ENCODE results near the gene GHITM. TPM values are rescaled to one million over a fixed set of nuclear protein-coding genes. Genes with fewer than 3 reads are reported as not detected.

The GHITM gene
- total and polyA plus RNA-seq, 2 of the 4 experiments (the other 2 are of a cell fraction) = 103 to 185 TPM

DNA sequence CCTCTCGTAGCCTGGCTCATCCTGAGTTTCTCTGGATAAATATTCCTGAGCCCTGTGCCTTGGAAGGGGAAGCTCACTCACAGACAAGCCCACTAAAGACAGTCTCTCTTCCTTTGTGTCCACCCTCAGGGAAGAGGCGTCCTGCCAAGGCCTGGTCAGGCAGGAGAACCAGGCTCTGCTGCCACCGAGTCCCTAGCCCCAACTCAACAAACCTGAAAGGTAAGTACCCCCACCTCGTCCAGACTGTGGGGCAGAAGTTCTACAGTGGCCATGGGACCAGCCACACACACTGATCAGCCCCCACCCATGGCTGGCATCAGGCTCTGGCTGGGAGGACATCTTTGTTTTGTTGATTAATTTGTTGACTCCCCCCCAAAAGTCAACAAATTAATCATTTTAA lies 37.0 kb downstream of the GHITM start:
- no peaks in the 10 kb centered on the region for H3K9me3 ChIP-seq (ENCODE audit: control insufficient read depth, insufficient read depth, low read length)
- no peak overlapping the region for H3K18ac ChIP-seq (ENCODE audit: low read depth, low read length)
- ChIA-PET CTCF (no interaction called here), POLR2A (ENCODE audit: unreplicated experiment) (no interaction called here)
- dilution Hi-C loops (cut with HindIII; ENCODE audit: low sequenced_read_pairs, unreplicated experiment) = no loop called here
- in situ Hi-C loops (cut with MboI; ENCODE audit: low sequenced_read_pairs) = no loop called here
- no peak overlapping the region for H2AK5ac ChIP-seq (ENCODE audit: low read depth, low read length)
- DNase-seq = no peak
- intact Hi-C loops (cut with micrococcal nuclease) = no loop called here
- H3K56ac ChIP-seq (ENCODE audit: extremely low read depth, insufficient read depth, low read length) = no peak overlapping the region
- H3K27ac ChIP-seq (ENCODE audit: insufficient read depth, low read length) = no peak overlapping the region
- no peaks in the 10 kb centered on the region for H4K20me1 ChIP-seq (ENCODE audit: insufficient read depth, low read length)
- 0 out of 2 replicates have a peak, but pooled peaks cover 4% of the 10 kb centered on the region for H3K9me1 ChIP-seq (ENCODE audit: insufficient read depth, low read length)
- no peak overlapping the region for H4K8ac ChIP-seq (ENCODE audit: low read depth in 2 of 2, low read length in 2 of 2)
- BruUV-seq (replicated peaks) = no TSS peak
- H3K36me3 ChIP-seq (ENCODE audit: control insufficient read depth, insufficient read depth, low read length) = no peaks in the 10 kb centered on the region
- H2BK120ac ChIP-seq (ENCODE audit: low read depth, low read length) = no peak overlapping the region
- no peak overlapping the region for H2AFZ ChIP-seq (replicated peaks; ENCODE audit: low read length, poor library complexity)
- H4K5ac ChIP-seq (ENCODE audit: low read depth, low read length) = no peak overlapping the region
- no peak overlapping the region for H3K4ac ChIP-seq (ENCODE audit: low read depth, low read length)
- ATAC-seq (ENCODE audit: low read depth) = no peak
- no peaks in the 10 kb centered on the region for H3K79me1 ChIP-seq (ENCODE audit: low read depth in 1 of 2, low read length in 2 of 2)
- no peak overlapping the region for H3K23ac ChIP-seq (ENCODE audit: low read depth, low read length)
- no peak overlapping the region for H2BK5ac ChIP-seq (ENCODE audit: low read depth, low read length, poor library complexity, severe bottlenecking)
- no peak overlapping the region for H3K4me3 ChIP-seq (ENCODE audit: insufficient read depth, low read depth, low read length)
- H2BK15ac ChIP-seq (ENCODE audit: low read depth, low read length) = no peak overlapping the region
- no peak overlapping the region for H2AK9ac ChIP-seq (replicated peaks; ENCODE audit: low read depth, low read length, poor library complexity)
- no peak for TF ChIP-seq CTCF (conservative IDR thresholded peaks at IDR 0.05; ENCODE audit: low read depth, low read length)
- no peak for TF ChIP-seq NFE2L2 (IDR thresholded peaks at IDR 0.05; ENCODE audit: low read depth, low read length)
- no peak for TF ChIP-seq SMC3 (IDR thresholded peaks at IDR 0.05; ENCODE audit: low read depth, low read length)
- TF ChIP-seq FOS (IDR thresholded peaks at IDR 0.05; ENCODE audit: low read depth, low read length) = no peak
- H3K14ac ChIP-seq (replicated peaks; ENCODE audit: low read depth, low read length) = no peak overlapping the region
- H3K4me1 ChIP-seq (ENCODE audit: control insufficient read depth, insufficient read depth, low read length) = no peaks in the 10 kb centered on the region
- no CpG with 5 or more reads among the region's 4 CpGs for WGBS, 2 experiments (ENCODE audit: extremely low coverage in 2 of 2, insufficient read length in 1 of 2)
- no peak overlapping the region for H3K9ac ChIP-seq (ENCODE audit: low read depth, low read length)
- H3K27me3 ChIP-seq (ENCODE audit: control insufficient read depth, insufficient read depth, low read length) = no peaks in the 10 kb centered on the region
- no peak overlapping the region for H4K91ac ChIP-seq (ENCODE audit: insufficient read depth, low read depth, low read length)
- no peak overlapping the region for H3K4me2 ChIP-seq (ENCODE audit: low read depth, low read length)
- H2BK20ac ChIP-seq (ENCODE audit: low read depth, low read length) = no peak overlapping the region
